Activated CD8-positive, alpha-beta memory T cell treated with anti-CD3 and anti-CD28 coated beads for 1 hour (primary cell): ENCODE results near the gene ZBTB9.
A peak's percentile ranks its signal among the peaks of the same experiment; 100 is the strongest.

ENCODE experiments used
- DNase-seq, 2 donors: peaks; one replicate each; pipeline ENCODE4 v3.0.0-alpha.2; 2020; ENCODE audit warnings: low read depth in 1 of 2; ENCODE audit errors: extremely low read depth in 1 of 2

The ZBTB9 gene

GRCh38 chr6:33418690-33419291 is 35.6 kb upstream of the ZBTB9 start:
- no peak for DNase-seq

GRCh38 chr6:33419580-33420490 is 34.5 kb upstream of the ZBTB9 start, which contains the start of gene SYNGAP1:
Gene SYNGAP1, plus strand, starts transcription at chr6:33420065. Its CDS starts 200 bp downstream, at chr6:33420265.
- DNase-seq: no peak

- no peak for DNase-seq
Measured at GRCh38 chr6:33420491-33421343, 33.7 kb upstream of the ZBTB9 start.

- DNase-seq: no peak
Measured at GRCh38 chr6:33421344-33421643, 33.1 kb upstream of the ZBTB9 start.

GRCh38 chr6:33423777-33424176 is 30.6 kb upstream of the ZBTB9 start:
- DNase-seq: no peak

GRCh38 chr6:33424855-33425667 is 29.3 kb upstream of the ZBTB9 start:
- DNase-seq: no peak

- DNase-seq: peak; percentile 72 to 73
Measured at GRCh38 chr6:33425668-33426577, 28.5 kb upstream of the ZBTB9 start.

GRCh38 chr6:33426590-33427511 is 27.5 kb upstream of the ZBTB9 start:
- no peak for DNase-seq

GRCh38 chr6:33427585-33428223 is 26.7 kb upstream of the ZBTB9 start:
- DNase-seq: peak in 1 of 2 donors; percentile 45

- no peak for DNase-seq
Measured at GRCh38 chr6:33428224-33428965, 26.0 kb upstream of the ZBTB9 start.

GRCh38 chr6:33428966-33429749 is 25.2 kb upstream of the ZBTB9 start:
- no peak for DNase-seq

- no peak for DNase-seq
Measured at GRCh38 chr6:33429750-33430052, 24.7 kb upstream of the ZBTB9 start.

GRCh38 chr6:33430334-33430733 is 24.0 kb upstream of the ZBTB9 start:
- no peak for DNase-seq

GRCh38 chr6:33430991-33431879 is 23.1 kb upstream of the ZBTB9 start:
- peak; percentile 54 to 71 for DNase-seq

GRCh38 chr6:33431880-33432541 is 22.4 kb upstream of the ZBTB9 start:
- DNase-seq: no peak
